GM21447 (cell line): ENCODE data around the gene PHC2.
"Not testable (repeated sequence)": the region's sequence is repeated elsewhere in the genome, so short reads cannot be mapped to it uniquely, and the experiment has no call there.

Experiments used
- ATAC-seq: cut with Tn5 transposase; IDR thresholded peaks from one replicate; pipeline ENCODE4 v1.9.1; 2021; ENCODE audit not compliant: unreplicated experiment

Gene PHC2

GRCh38 chr1:33298623-33299277 lies 132.1 kb downstream of the PHC2 start:
- ATAC-seq: no peak

- no peak for ATAC-seq
These were observed 132.8 kb downstream of the PHC2 start for GRCh38 chr1:33297911-33298622.

- no peak for ATAC-seq
These were observed 134.1 kb downstream of the PHC2 start for GRCh38 chr1:33296824-33297223.

- no peak for ATAC-seq
These were observed 134.8 kb downstream of the PHC2 start for GRCh38 chr1:33296082-33296458.

GRCh38 chr1:33295450-33296081 lies 135.3 kb downstream of the PHC2 start:
- ATAC-seq: no peak

GRCh38 chr1:33295023-33295422 lies 135.9 kb downstream of the PHC2 start:
- ATAC-seq: no peak

GRCh38 chr1:33294071-33295010 lies 136.6 kb downstream of the PHC2 start:
- ATAC-seq: no peak

GRCh38 chr1:33292726-33293340 lies 138.1 kb downstream of the PHC2 start:
- no peak for ATAC-seq

GRCh38 chr1:33290615-33291014 lies 140.3 kb downstream of the PHC2 start:
- ATAC-seq: not testable (repeated sequence)

GRCh38 chr1:33289858-33290154 lies 141.1 kb downstream of the PHC2 start:
- ATAC-seq: no peak

GRCh38 chr1:33288976-33289857 lies 141.7 kb downstream of the PHC2 start:
- no peak for ATAC-seq

- no peak for ATAC-seq
These were observed 143.6 kb downstream of the PHC2 start for GRCh38 chr1:33287317-33287716.

GRCh38 chr1:33286451-33287185 lies 144.3 kb downstream of the PHC2 start:
- ATAC-seq: no peak

GRCh38 chr1:33284049-33284448 lies 146.8 kb downstream of the PHC2 start:
- no peak for ATAC-seq

- no peak for ATAC-seq
These were observed 148.1 kb downstream of the PHC2 start for GRCh38 chr1:33282791-33283190.

- ATAC-seq: no peak
These were observed 149.2 kb downstream of the PHC2 start for GRCh38 chr1:33281554-33282303.

- ATAC-seq: no peak
These were observed 150.7 kb downstream of the PHC2 start for GRCh38 chr1:33280091-33280661.

- ATAC-seq: no peak
These were observed 153.3 kb downstream of the PHC2 start for GRCh38 chr1:33277488-33278084.
